K562 treated with DMSO at 1 percent for 48 hours (cell line): ENCODE data around the gene MGAT5. TPM values are rescaled to one million over a fixed set of nuclear protein-coding genes. Genes with fewer than 3 reads are reported as not detected.

Source experiments
- total RNA-seq: library from RNA; unstranded; fragments of 300-600 nt; gene quantifications from 2 replicates; pipeline ENCODE4 v1.2.3, GENCODE V29; 2022; ENCODE audit warnings: low replicate concordance; ENCODE audit errors: extremely low read depth

Gene MGAT5
- not detected in 2 replicates for total RNA-seq

DNA sequence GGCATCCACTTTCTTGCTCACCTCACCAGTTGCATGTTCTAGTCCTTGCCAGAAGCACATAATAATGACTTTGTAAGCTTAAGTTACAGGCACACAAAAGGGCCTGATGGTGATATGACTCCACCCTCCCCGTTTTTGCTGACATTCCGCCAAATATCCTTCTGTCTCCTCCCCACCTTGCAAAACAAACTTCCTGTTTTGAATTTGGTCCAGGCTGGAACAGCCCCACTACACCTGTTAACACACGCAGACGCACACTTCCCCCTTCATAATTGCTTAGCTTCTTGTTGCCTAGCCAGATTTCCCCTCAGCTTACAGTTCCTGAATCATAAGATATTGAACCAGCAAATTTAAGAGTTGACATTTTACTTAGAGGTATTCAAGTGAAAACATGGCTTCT is at the start of gene MGAT5:
TSS of gene MGAT5 (plus strand) at position 269 of the 400 bp plus-strand sequence. CDS start 332 bp downstream, outside the sequence.

